Karpas-422 (cell line): ENCODE results near the gene L3MBTL4. TPM values are rescaled to one million over a fixed set of nuclear protein-coding genes. Genes with fewer than 3 reads are reported as not detected.

ENCODE experiments used
- DNase-seq: peaks from one replicate; pipeline ENCODE4 v3.0.0-alpha.2; 2015
- H2AFZ ChIP-seq: fragments of 200-600 bp; sonication (generic); 2 replicates; pipeline ENCODE4 v1.6.1; 2014; ENCODE audit warnings: antibody characterized with exemption, low read length, mixed read lengths
- H3K27ac ChIP-seq: fragments of 200-600 bp; sonication (generic); 2 replicates; pipeline ENCODE4 v1.5.1; 2014; ENCODE audit warnings: mild to moderate bottlenecking, low read length, moderate library complexity
- H3K27me3 ChIP-seq: fragments of 200-600 bp; sonication (generic); 2 replicates; pipeline ENCODE4 v1.6.1; 2014; ENCODE audit warnings: low read length, mixed read lengths
- H3K36me3 ChIP-seq: fragments of 200-600 bp; sonication (generic); 2 replicates; pipeline ENCODE4 v1.6.1; 2014; ENCODE audit warnings: low read length, mixed read lengths; ENCODE audit not compliant: insufficient read depth
- H3K4me1 ChIP-seq: fragments of 200-600 bp; sonication (generic); 2 replicates; pipeline ENCODE4 v1.6.1; 2014; ENCODE audit warnings: mild to moderate bottlenecking, low read length, mixed read lengths
- H3K4me2 ChIP-seq: fragments of 200-600 bp; sonication (generic); 2 replicates; pipeline ENCODE4 v1.6.1; 2014; ENCODE audit warnings: low read length, low read depth, mild to moderate bottlenecking; ENCODE audit not compliant: poor library complexity, severe bottlenecking
- H3K4me3 ChIP-seq: fragments of 200-600 bp; sonication (generic); 2 replicates; pipeline ENCODE4 v1.5.1; 2014; ENCODE audit warnings: mild to moderate bottlenecking, antibody characterized with exemption, low read length, mixed read lengths
- H3K79me2 ChIP-seq: fragments of 200-600 bp; sonication (generic); 2 replicates; pipeline ENCODE4 v1.6.1; 2014; ENCODE audit warnings: mild to moderate bottlenecking, low read length, mixed read lengths
- H3K9ac ChIP-seq: fragments of 200-600 bp; sonication (generic); 2 replicates; pipeline ENCODE4 v1.6.0; 2014; ENCODE audit warnings: low read length
- H3K9me2 ChIP-seq: fragments of 200-600 bp; sonication (generic), shearing (Covaris generic); replicated peaks from 2 replicates; pipeline ENCODE4 v1.6.0; 2014; ENCODE audit warnings: mild to moderate bottlenecking, low read length, moderate library complexity; ENCODE audit not compliant: insufficient read depth
- H3K9me3 ChIP-seq: fragments of 300-700, 200-600 bp; sonication (generic); 2 replicates; pipeline ENCODE4 v1.6.1; 2014; ENCODE audit warnings: low read length, mixed read lengths
- H4K20me1 ChIP-seq: fragments of 200-600 bp; sonication (generic); 2 replicates; pipeline ENCODE4 v1.6.1; 2014; ENCODE audit warnings: mild to moderate bottlenecking, antibody characterized with exemption, low read length, low read depth; ENCODE audit not compliant: insufficient read depth
- total RNA-seq: library from RNA; depleted of rRNA; stranded (reverse); fragments of >200 nt; shearing (Covaris generic); gene quantifications from 2 replicates; pipeline ENCODE4 v1.2.3, GENCODE V29; 2014; ENCODE audit warnings: low replicate concordance

L3MBTL4 gene
- total RNA-seq, 1 experiment from 2014 or later: 15.2 TPM

GRCh38 chr18:6327895-6328620, 86.7 kb downstream of the L3MBTL4 start:
- DNase-seq: no peak
- no peak overlapping the region for H2AFZ ChIP-seq

GRCh38 chr18:6327485-6327884, 87.2 kb downstream of the L3MBTL4 start:
- no peaks in the 10 kb centered on the region for H3K79me2 ChIP-seq
- no peaks in the 10 kb centered on the region for H4K20me1 ChIP-seq
- no peaks in the 10 kb centered on the region for H3K4me1 ChIP-seq
- no peak overlapping the region for H3K4me2 ChIP-seq
- H2AFZ ChIP-seq: no peak overlapping the region
- no peaks in the 10 kb centered on the region for H3K36me3 ChIP-seq
- H3K27ac ChIP-seq: no peak overlapping the region
- H3K9me3 ChIP-seq: no peaks in the 10 kb centered on the region
- no peak overlapping the region for H3K4me3 ChIP-seq
- no peaks in the 10 kb centered on the region for H3K9me2 ChIP-seq
- H3K9ac ChIP-seq: no peak overlapping the region
- H3K27me3 ChIP-seq: no peaks in the 10 kb centered on the region
- DNase-seq: no peak

More at GRCh38 chr18:6327895-6328620, 86.7 kb downstream of the L3MBTL4 start:
- H3K36me3 ChIP-seq: no peaks in the 10 kb centered on the region
- no peak overlapping the region for H3K9ac ChIP-seq
- no peak overlapping the region for H3K27ac ChIP-seq
- H3K4me2 ChIP-seq: no peak overlapping the region
- no peaks in the 10 kb centered on the region for H3K79me2 ChIP-seq
- H3K4me3 ChIP-seq: no peak overlapping the region
- H3K9me3 ChIP-seq: no peaks in the 10 kb centered on the region
- no peaks in the 10 kb centered on the region for H3K9me2 ChIP-seq
- H3K4me1 ChIP-seq: no peaks in the 10 kb centered on the region
- no peaks in the 10 kb centered on the region for H4K20me1 ChIP-seq
- H3K27me3 ChIP-seq: no peaks in the 10 kb centered on the region

GRCh38 chr18:6326566-6326965, 88.1 kb downstream of the L3MBTL4 start:
- no peak overlapping the region for H3K9ac ChIP-seq
- no peaks in the 10 kb centered on the region for H3K27me3 ChIP-seq
- H3K27ac ChIP-seq: no peak overlapping the region
- H3K9me2 ChIP-seq: no peaks in the 10 kb centered on the region
- no peaks in the 10 kb centered on the region for H4K20me1 ChIP-seq
- no peaks in the 10 kb centered on the region for H3K4me1 ChIP-seq
- no peak for DNase-seq
- H3K9me3 ChIP-seq: no peaks in the 10 kb centered on the region
- H3K79me2 ChIP-seq: no peaks in the 10 kb centered on the region
- H3K36me3 ChIP-seq: no peaks in the 10 kb centered on the region
- no peak overlapping the region for H2AFZ ChIP-seq
- no peak overlapping the region for H3K4me3 ChIP-seq
- no peak overlapping the region for H3K4me2 ChIP-seq

GRCh38 chr18:6323319-6323889, 91.3 kb downstream of the L3MBTL4 start:
- no peak overlapping the region for H3K4me3 ChIP-seq
- H3K27me3 ChIP-seq: no peaks in the 10 kb centered on the region
- H2AFZ ChIP-seq: no peak overlapping the region
- H3K36me3 ChIP-seq: no peaks in the 10 kb centered on the region
- no peaks in the 10 kb centered on the region for H4K20me1 ChIP-seq
- no peak overlapping the region for H3K27ac ChIP-seq
- no peaks in the 10 kb centered on the region for H3K79me2 ChIP-seq
- H3K9ac ChIP-seq: no peak overlapping the region
- no peaks in the 10 kb centered on the region for H3K9me3 ChIP-seq
- no peaks in the 10 kb centered on the region for H3K9me2 ChIP-seq
- no peaks in the 10 kb centered on the region for H3K4me1 ChIP-seq
- H3K4me2 ChIP-seq: no peak overlapping the region
- no peak for DNase-seq

- H3K4me2 ChIP-seq: no peak overlapping the region
- H3K27me3 ChIP-seq: no peaks in the 10 kb centered on the region
- no peaks in the 10 kb centered on the region for H3K36me3 ChIP-seq
- no peak overlapping the region for H3K4me3 ChIP-seq
- H3K9me2 ChIP-seq: no peaks in the 10 kb centered on the region
- no peaks in the 10 kb centered on the region for H4K20me1 ChIP-seq
- no peaks in the 10 kb centered on the region for H3K79me2 ChIP-seq
- no peak overlapping the region for H3K27ac ChIP-seq
- no peak for DNase-seq
- H2AFZ ChIP-seq: no peak overlapping the region
- H3K9ac ChIP-seq: no peak overlapping the region
- H3K9me3 ChIP-seq: no peaks in the 10 kb centered on the region
- no peaks in the 10 kb centered on the region for H3K4me1 ChIP-seq
These were observed 99.0 kb downstream of the L3MBTL4 start for GRCh38 chr18:6315517-6316331.

- Histone ChIP-seq H3K4me2 (no peak overlapping the region), H3K4me3 (no peak overlapping the region), H3K9me3 (no peaks in the 10 kb centered on the region), H3K79me2 (no peaks in the 10 kb centered on the region), H3K9me2 (no peaks in the 10 kb centered on the region), H2AFZ (no peak overlapping the region), H3K9ac (no peak overlapping the region), H3K36me3 (no peaks in the 10 kb centered on the region), H3K27ac (no peak overlapping the region), H3K4me1 (no peaks in the 10 kb centered on the region), H3K27me3 (no peaks in the 10 kb centered on the region), H4K20me1 (no peaks in the 10 kb centered on the region)
- DNase-seq: no peak
These were observed 101.3 kb downstream of the L3MBTL4 start for GRCh38 chr18:6313415-6313814.

- H3K4me3 ChIP-seq: no peak overlapping the region
- H3K9me3 ChIP-seq: no peaks in the 10 kb centered on the region
- no peaks in the 10 kb centered on the region for H4K20me1 ChIP-seq
- H3K9me2 ChIP-seq: no peaks in the 10 kb centered on the region
- no peak overlapping the region for H3K4me2 ChIP-seq
- no peaks in the 10 kb centered on the region for H3K4me1 ChIP-seq
- no peaks in the 10 kb centered on the region for H3K36me3 ChIP-seq
- H3K27ac ChIP-seq: no peak overlapping the region
- no peak overlapping the region for H3K9ac ChIP-seq
- H3K79me2 ChIP-seq: no peaks in the 10 kb centered on the region
- no peak for DNase-seq
- no peaks in the 10 kb centered on the region for H3K27me3 ChIP-seq
- H2AFZ ChIP-seq: no peak overlapping the region
These were observed 103.1 kb downstream of the L3MBTL4 start for GRCh38 chr18:6311456-6312215.

- no peaks in the 10 kb centered on the region for H3K79me2 ChIP-seq
- H3K9me2 ChIP-seq: no peaks in the 10 kb centered on the region
- no peak overlapping the region for H3K4me3 ChIP-seq
- no peak for DNase-seq
- no peaks in the 10 kb centered on the region for H3K36me3 ChIP-seq
- no peaks in the 10 kb centered on the region for H3K9me3 ChIP-seq
- no peak overlapping the region for H3K4me2 ChIP-seq
- no peaks in the 10 kb centered on the region for H3K4me1 ChIP-seq
- no peaks in the 10 kb centered on the region for H3K27me3 ChIP-seq
- H4K20me1 ChIP-seq: no peaks in the 10 kb centered on the region
- no peak overlapping the region for H3K9ac ChIP-seq
- no peak overlapping the region for H3K27ac ChIP-seq
- H2AFZ ChIP-seq: no peak overlapping the region
These were observed 104.0 kb downstream of the L3MBTL4 start for GRCh38 chr18:6310714-6311113.
